Skeletal muscle cell (primary cell): ENCODE measurements around the gene TBRG4.

Experiments used
- DNase-seq: peaks from one replicate; pipeline ENCODE4 v3.0.0-alpha.2; 2010; ENCODE audit warnings: low read depth
- H3K4me3 ChIP-seq: 2 replicates; pipeline ENCODE4 v1.5.1; 2011; ENCODE audit warnings: low read depth, mild to moderate bottlenecking, control low read depth, low read length, moderate library complexity

TBRG4 gene

DNA sequence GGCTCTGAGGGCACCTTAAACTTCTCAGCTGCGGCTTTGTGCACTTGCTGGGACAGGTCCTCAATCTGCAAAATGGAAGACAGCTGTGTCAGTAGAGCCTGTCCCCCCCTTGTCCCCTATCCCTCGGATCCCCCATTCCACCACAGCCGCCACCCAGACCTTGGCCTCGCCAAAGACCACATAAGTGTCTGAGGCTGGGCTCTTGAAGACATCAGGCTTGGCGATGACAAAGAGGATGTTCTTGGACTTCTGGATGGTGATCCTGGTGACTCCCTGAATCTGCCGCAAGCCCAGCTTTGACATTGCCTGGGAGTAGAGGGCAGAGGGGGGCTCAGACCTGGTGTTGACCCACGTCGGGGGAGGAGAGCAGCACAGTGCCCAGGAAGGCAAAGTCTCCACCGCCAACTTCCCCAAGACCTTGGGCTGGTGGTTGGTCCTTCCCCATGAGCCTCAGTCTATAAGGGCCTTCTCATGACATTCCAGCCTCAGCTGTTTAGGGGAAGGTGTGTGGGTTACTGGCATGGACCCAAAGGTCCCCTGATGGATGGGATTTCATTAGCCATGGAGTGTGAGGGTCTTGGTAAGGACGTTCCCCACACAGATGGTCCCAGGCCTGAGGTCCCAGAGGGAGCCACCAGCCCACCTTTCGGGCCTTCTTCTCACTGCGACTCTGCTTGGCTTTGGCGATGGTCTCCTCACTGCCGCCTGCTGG is 30.4 kb downstream of the TBRG4 start:
- no peak for DNase-seq
- H3K4me3 ChIP-seq = no peak overlapping the region

DNA sequence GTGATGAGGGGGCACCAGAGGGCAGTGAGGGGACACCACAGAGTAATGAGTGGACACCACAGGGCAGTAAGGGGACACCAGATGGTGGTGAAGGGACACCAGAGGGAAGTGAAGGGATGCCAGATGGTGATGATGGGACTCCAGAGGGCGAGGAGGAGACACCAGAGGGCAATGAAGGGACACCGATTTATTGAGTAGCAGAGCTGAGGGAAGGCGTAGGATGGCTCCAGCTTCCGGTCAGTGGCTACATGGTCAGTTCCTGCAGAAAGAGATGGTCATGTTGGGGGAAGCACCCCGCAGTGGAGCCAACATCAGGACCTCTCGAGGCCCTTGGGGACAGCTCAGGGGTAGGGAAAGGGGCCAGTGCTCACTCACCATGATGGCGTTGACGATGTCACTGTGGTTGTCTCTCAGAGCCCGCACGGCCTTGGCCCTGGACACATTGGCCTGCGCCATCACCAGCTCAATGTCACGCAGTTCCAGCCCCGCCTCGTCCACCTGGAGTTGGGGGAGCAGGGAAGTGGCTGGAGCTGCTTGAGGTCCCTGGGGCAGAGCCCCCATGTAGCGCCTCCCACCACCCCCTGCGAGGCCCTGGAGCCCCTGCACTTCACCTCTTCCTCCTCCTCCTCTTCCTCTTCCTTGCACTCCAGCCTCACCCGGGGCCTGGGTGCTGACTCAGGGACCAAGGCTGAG is 31.1 kb downstream of the TBRG4 start:
- H3K4me3 ChIP-seq = no peak overlapping the region
- DNase-seq = no peak

GRCh38 chr7:45078125-45078681 is 33.3 kb downstream of the TBRG4 start:
- H3K4me3 ChIP-seq = no peak overlapping the region
- no peak for DNase-seq

GRCh38 chr7:45077579-45077978 is 33.9 kb downstream of the TBRG4 start:
- DNase-seq = no peak
- no peak overlapping the region for H3K4me3 ChIP-seq

DNA sequence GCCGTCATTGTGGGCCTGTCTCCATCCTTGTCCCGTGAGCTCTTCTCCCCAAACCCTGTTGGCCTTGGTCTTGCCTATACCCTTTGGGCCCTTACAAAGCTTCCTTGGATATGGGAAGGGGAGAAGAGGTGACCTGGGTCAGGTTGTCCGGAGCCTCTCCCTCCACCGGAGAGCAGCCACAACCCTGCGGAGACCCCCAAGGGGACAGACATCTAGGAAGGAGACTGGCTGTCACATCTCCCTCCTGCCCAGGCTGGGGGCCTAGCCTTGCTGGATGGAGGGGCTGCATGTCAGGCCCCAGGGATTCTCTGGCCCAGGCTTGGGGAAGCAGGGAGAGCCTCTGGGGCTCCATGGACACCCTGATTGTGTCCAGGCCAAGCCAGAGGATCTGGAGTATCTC is 34.6 kb downstream of the TBRG4 start:
- DNase-seq = no peak
- H3K4me3 ChIP-seq = no peak overlapping the region

- no peak for DNase-seq
- H3K4me3 ChIP-seq = no peak overlapping the region
These were observed 35.4 kb downstream of the TBRG4 start for GRCh38 chr7:45075871-45076796.

GRCh38 chr7:45075355-45075644 is 36.2 kb downstream of the TBRG4 start:
- no peak overlapping the region for H3K4me3 ChIP-seq
- no peak for DNase-seq

DNA sequence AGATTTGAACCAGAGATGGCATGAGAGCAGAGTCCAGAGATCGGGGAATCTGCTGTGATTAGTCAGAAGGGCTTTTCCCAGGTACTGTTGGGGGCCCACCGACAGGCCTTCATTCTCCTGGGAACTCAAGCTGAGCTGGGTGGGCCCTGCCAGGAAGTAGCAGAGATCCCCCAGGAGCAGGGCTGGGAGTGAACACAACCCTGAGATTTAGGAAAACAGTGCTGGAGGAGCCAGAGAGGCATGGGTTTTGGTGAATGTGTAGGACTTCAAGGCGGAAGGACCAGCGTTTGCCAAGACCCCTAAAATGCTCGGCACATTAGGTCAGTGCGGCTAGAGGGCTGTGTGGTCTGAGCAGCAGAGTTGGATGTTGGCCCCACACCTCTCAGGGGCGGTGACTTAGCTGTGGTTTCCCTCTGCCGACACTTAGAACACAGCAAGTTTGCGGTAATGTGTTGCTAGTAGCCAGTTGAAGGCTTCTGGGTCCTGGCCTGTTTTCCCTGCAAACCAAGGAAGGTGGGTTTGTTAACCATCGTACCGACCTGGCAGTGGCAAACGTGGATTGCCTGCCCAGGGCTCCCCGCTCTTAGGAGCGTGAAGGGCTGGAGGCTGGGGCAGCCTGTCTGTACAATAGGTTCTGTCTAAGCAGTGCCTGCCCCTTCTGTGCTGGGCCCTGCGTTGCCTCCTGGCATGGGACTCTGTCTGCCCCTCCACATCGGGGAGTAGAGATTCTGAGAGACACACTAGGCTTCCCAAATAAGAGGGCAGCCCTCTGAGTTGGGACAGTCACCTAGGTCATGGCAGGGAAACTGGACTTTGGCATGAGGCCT is 36.8 kb downstream of the TBRG4 start:
- DNase-seq = no peak
- H3K4me3 ChIP-seq = no peak overlapping the region

DNA sequence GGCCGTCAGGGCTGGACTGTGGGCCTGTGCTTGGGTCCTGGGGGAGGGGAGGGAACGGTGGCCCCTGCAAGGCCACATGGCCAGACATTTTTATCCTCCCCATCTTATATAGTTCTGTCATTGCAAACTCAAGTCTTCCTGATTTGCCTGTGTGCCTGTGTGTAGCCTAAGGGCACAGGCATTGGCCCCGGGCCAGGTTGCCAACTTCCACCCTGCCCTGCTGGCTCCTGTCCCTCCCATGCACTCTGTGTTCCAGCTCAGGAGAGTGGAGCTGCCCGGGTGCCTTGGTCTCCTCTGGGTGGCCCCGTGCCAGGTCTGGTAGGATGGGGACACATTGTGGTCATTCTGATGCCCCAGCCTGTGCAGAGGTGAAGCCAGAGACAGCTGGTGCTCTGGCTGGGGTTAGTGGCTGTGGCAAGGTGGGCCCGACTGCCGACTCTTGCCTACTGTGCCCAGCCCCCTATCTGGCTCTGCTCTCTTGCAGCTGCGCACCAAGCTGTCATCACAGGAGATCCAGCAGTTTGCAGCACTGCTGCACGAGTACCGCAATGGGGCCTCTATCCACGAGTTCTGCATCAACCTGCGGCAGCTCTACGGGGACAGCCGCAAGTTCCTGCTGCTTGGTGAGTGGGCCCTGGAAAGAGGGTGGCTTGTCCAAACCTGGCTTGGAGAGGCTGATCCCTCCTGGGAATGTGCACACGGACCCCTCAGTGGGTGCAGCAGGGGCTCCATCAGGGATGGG is 37.5 kb downstream of the TBRG4 start:
- DNase-seq = no peak
- no peak overlapping the region for H3K4me3 ChIP-seq

DNA sequence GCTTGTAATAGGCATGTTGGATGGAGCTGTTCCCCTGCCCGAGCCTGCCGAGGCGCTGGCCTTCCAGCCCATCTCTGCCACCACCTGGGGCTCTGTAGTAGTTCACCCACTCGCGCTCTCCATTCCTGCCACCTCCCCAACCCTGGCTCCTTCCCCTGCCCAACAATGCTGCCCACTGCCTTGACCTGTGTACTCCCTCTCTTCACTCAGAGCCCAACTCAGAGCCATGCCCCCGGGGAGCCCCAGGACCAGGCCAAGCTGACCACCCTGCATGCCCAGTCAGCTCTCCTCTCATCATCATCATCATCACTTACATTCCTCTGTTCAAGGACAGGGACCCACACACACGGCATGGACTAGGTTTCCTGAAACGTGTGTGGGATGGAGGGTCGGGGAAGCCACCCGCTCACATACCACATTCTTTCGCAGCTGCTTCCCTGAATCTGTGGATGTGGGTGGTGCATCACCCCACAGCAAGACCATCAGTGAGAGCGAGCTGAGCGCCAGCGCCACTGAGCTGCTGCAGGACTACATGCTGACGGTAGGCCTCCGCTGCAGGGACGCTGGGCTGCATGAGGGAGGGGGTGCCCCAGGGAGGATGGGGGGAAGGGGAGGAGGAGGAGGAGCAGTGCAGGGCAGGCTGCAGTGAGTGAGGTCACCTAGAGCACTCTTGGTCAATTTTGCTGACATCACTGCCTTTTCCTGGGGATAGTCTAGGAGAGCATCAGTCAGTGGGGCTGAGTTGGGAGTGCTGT is 38.3 kb downstream of the TBRG4 start:
- H3K4me3 ChIP-seq = no peak overlapping the region
- no peak for DNase-seq

GRCh38 chr7:45072131-45073030 is 39.1 kb downstream of the TBRG4 start:
- no peak for DNase-seq
- no peak overlapping the region for H3K4me3 ChIP-seq

GRCh38 chr7:45071528-45071927 is 40.0 kb downstream of the TBRG4 start:
- no peak for DNase-seq
- H3K4me3 ChIP-seq = no peak overlapping the region

DNA sequence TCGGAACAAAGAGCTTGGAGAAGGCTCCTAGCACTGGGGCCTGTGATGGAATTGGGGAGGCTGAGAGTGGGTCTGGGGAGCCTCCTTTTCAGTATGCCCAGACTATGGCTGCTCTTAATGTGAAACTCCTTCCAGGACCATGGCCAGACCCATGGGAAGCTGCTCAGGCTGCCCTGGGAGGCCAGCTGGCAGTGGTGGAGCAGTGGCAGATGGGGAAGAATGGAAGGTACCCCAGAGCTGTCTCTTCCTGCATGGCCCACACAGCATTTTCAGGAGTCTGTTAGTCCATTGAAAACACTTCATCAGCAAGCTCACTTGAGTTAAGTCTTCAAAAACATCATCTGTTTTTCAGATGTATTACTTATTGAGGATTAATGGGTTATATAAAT is 41.2 kb downstream of the TBRG4 start:
- H3K4me3 ChIP-seq = no peak overlapping the region
- DNase-seq = no peak

- H3K4me3 ChIP-seq = no peak overlapping the region
- DNase-seq = no peak
These were observed 41.8 kb downstream of the TBRG4 start for GRCh38 chr7:45069444-45070253.

DNA sequence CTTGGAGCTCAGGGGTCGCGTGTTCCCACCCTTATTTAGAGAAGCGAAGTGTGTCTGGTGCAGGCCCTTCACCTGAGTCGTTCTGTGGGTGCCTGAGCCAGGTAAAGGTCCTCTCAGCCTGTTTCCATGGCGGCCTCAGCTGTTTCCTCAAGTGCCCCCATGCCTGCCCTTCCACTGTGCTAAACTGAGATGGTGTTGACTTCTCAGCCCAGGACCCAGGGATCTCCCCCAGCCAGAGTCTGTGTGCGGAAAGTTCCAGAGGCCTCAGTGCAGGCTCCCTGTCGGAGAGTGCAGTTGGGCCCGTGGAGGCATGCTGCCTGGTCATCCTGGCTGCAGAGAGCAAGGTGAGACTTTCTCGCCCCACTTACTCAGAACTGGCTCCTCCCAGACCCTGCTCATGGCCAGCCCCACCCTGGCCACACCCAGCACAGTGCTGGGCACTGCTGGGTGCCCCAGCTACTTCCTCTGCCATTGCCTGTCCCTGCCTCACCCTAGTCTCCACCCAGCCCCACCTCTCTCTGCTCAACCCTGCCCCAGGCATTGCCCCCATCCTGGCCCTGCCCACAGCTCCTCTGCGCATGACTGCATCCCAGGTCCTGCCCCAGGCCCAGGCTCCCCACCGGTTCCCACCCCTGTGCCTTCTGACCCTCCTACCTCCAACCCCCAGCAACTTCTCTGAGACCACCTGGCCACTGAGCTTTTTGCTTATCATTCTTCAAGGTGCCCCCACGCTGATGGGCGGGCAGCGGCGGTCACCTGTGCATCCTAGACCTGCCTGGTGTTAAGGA is 43.1 kb downstream of the TBRG4 start:
- H3K4me3 ChIP-seq = no peak overlapping the region

DNA sequence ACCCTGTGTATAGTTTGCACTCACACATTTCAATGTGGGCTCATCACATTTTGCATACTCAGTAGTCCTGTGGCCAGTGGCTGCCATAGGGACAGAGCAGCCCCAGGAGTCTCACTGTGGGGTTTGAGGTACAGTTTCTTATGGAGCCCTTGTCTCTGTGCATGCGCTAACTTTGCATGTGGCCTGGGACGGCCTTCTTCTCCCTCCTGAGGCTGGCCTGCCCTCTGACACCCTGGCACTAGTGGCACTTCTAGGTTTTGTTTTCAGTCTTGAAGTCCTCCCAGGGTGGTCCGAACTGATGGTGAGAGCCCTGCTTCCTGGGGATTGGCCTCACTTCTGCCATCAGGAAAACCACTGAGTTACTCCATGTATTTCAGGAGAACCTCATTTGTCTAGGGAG is 43.9 kb downstream of the TBRG4 start:
- no peak for DNase-seq

More for the DNA sequence above, 43.1 kb downstream of the TBRG4 start:
- DNase-seq = no peak

More for the DNA sequence above, 43.9 kb downstream of the TBRG4 start:
- H3K4me3 ChIP-seq = no peak overlapping the region
